ENCODE results near the gene SEPHS2. TPM values are rescaled to one million over a fixed set of nuclear protein-coding genes. Genes with fewer than 3 reads are reported as not detected.
"Not testable (repeated sequence)": the region's sequence is repeated elsewhere in the genome, so short reads cannot be mapped to it uniquely, and the experiment has no call there.

SEPHS2 gene
- total RNA-seq, 1 experiment from 2014 or later: 51.9 TPM

DNA sequence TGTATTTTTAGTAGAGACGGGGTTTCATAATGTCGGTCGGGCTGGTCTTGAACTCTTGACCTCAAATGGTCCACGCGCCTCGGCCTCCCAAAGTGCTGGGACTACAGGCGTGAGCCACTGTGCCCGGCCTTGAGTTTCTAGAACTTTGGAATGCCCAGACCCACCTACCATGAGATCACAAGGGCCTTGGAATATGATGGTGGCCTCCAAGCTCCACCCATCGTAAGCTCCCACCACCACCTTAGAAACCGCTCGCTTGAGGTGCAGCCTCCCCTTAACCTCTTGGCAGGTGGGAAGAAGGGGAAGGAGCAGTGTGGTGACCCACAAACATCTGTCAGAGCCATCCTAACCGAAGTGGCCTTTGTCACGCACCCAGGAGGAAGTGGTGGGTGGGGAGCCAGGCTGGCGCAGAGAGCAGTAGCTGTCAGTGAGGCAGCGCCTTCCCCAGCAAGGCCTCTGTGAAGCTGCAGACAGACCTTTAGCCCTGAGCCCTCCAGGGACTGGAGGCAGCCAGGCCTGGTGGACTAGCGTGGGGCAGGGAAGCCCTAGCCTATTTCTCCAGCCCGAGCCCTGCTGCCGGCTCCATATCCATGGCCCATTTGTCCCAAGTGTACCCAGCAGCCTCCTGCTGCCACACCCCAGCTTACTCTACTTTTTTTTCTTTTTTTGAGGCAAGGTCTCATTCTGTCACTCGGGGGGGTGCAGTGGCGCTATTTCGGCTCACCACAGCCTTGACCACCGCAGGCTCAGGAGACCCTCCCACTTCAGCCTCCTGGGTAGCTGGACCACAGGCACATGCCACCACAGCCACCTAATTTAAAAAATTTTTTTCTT, 13.1 kb upstream of the SEPHS2 start:
- TF ChIP-seq, protein P1, sequence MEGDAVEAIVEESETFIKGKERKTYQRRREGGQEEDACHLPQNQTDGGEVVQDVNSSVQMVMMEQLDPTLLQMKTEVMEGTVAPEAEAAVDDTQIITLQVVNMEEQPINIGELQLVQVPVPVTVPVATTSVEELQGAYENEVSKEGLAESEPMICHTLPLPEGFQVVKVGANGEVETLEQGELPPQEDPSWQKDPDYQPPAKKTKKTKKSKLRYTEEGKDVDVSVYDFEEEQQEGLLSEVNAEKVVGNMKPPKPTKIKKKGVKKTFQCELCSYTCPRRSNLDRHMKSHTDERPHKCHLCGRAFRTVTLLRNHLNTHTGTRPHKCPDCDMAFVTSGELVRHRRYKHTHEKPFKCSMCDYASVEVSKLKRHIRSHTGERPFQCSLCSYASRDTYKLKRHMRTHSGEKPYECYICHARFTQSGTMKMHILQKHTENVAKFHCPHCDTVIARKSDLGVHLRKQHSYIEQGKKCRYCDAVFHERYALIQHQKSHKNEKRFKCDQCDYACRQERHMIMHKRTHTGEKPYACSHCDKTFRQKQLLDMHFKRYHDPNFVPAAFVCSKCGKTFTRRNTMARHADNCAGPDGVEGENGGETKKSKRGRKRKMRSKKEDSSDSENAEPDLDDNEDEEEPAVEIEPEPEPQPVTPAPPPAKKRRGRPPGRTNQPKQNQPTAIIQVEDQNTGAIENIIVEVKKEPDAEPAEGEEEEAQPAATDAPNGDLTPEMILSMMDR (IDR thresholded peaks at IDR 0.05; ENCODE audit: unreplicated experiment): no peak
- Mint-ChIP-seq H3K9me3 (ENCODE audit: unreplicated experiment) (no peaks in the 10 kb centered on the region), H3K36me3 (ENCODE audit: insufficient read depth, unreplicated experiment) (no peaks in the 10 kb centered on the region), H3K27me3 (ENCODE audit: insufficient read depth, unreplicated experiment) (no peaks in the 10 kb centered on the region), H3K4me1 (ENCODE audit: insufficient read depth, unreplicated experiment) (no peaks in the 10 kb centered on the region), H3K27ac (ENCODE audit: low read depth, unreplicated experiment) (no peak overlapping the region), H3K4me3 (ENCODE audit: unreplicated experiment) (no peak overlapping the region)
- ChIA-PET CTCF (interaction anchor here (1.0 kb wide), 1 partner anchor 9 kb away, joined by 6 read pairs; no protein-coding TSS in a partner anchor), POLR2A (interaction anchor here (0.7 kb wide), 1 partner anchor 17 kb away, joined by 3 read pairs; no protein-coding TSS in a partner anchor)
- intact Hi-C loops (cut with micrococcal nuclease): no loop called here
- BruUV-seq (replicated peaks): no TSS peak
- DNase-seq (ENCODE audit: unreplicated experiment): no peak

DNA sequence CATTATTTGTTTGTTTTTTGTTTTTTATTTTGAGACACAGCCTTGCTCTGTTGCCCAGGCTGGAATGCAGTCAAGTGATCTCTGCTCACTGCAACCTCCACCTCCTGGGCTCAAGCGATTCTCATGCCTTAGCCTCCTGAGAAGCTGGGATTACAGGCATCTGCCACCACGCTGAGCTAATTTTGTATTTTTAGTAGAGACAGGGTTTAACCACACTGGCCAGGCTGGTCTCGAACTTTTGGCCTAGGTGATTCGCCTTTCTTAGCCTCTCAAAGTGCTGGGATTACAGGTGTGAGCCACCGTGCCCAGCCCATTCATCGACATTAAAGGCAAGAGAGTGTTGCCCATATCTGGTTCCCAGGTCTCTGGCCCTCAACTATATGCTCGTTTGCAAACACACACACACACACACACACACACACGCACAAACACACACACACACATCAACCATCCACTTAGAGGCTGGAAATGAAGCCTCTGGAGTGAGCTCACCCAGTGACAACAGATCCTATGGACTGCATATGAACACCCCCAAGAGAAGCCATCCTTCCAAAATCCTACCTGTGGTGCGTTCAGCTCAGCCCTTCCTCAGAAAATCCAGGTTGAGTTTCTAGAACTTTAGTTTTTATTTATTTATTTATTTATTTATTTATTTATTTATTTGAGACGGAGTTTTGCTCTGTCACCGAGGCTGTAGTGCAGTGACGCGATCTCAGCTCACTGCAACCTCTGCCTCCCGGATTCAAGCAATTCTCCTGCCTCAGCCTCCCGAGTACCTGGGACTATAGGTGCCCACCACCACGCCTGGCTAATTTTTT, 12.3 kb upstream of the SEPHS2 start:
- CTCF ChIA-PET: interaction anchor here (1.0 kb wide), 1 partner anchor 8 kb away, joined by 6 read pairs; no protein-coding TSS in a partner anchor
- intact Hi-C loops (cut with micrococcal nuclease): no loop called here
- Mint-ChIP-seq H3K9me3 (ENCODE audit: unreplicated experiment) (no peaks in the 10 kb centered on the region), H3K27me3 (ENCODE audit: insufficient read depth, unreplicated experiment) (no peaks in the 10 kb centered on the region), H3K4me3 (ENCODE audit: unreplicated experiment) (no peak overlapping the region), H3K4me1 (ENCODE audit: insufficient read depth, unreplicated experiment) (no peaks in the 10 kb centered on the region), H3K27ac (ENCODE audit: low read depth, unreplicated experiment) (no peak overlapping the region), H3K36me3 (ENCODE audit: insufficient read depth, unreplicated experiment) (no peaks in the 10 kb centered on the region)
- DNase-seq (ENCODE audit: unreplicated experiment): no peak
- TF ChIP-seq, protein P1 (IDR thresholded peaks at IDR 0.05; ENCODE audit: unreplicated experiment): no peak
- BruUV-seq (replicated peaks): no TSS peak
- POLR2A ChIA-PET: interaction anchor here (0.7 to 1.1 kb wide), 2 partner anchors 12 to 18 kb away, joined by 3 to 4 read pairs; no protein-coding TSS in a partner anchor

GRCh38 chr16:30457256-30457655, 11.6 kb upstream of the SEPHS2 start:
- H3K4me1 Mint-ChIP-seq (ENCODE audit: insufficient read depth, unreplicated experiment): no peaks in the 10 kb centered on the region
- no peaks in the 10 kb centered on the region for H3K9me3 Mint-ChIP-seq (ENCODE audit: unreplicated experiment)
- intact Hi-C loops (cut with micrococcal nuclease): no loop called here
- TF ChIP-seq, protein P1 (IDR thresholded peaks at IDR 0.05; ENCODE audit: unreplicated experiment): no peak
- no peak for DNase-seq (ENCODE audit: unreplicated experiment)
- H3K27me3 Mint-ChIP-seq (ENCODE audit: insufficient read depth, unreplicated experiment): no peaks in the 10 kb centered on the region
- H3K27ac Mint-ChIP-seq (ENCODE audit: low read depth, unreplicated experiment): no peak overlapping the region
- ChIA-PET POLR2A (interaction anchor here (0.6 to 1.1 kb wide), 4 partner anchors 10 to 70 kb away, joined by 3 to 6 read pairs (median 4); no protein-coding TSS in a partner anchor), CTCF (interaction anchor here (0.8 to 1.3 kb wide), 3 partner anchors 11 to 78 kb away, joined by 3 to 5 read pairs (median 3); partner anchors contain the start of gene ZNF747)
- H3K36me3 Mint-ChIP-seq (ENCODE audit: insufficient read depth, unreplicated experiment): no peaks in the 10 kb centered on the region
- no peak overlapping the region for H3K4me3 Mint-ChIP-seq (ENCODE audit: unreplicated experiment)
- no TSS peak for BruUV-seq (replicated peaks)

- Mint-ChIP-seq H3K9me3 (ENCODE audit: unreplicated experiment) (no peaks in the 10 kb centered on the region), H3K4me3 (ENCODE audit: unreplicated experiment) (no peak overlapping the region), H3K27ac (ENCODE audit: low read depth, unreplicated experiment) (no peak overlapping the region), H3K27me3 (ENCODE audit: insufficient read depth, unreplicated experiment) (no peaks in the 10 kb centered on the region), H3K4me1 (ENCODE audit: insufficient read depth, unreplicated experiment) (no peaks in the 10 kb centered on the region), H3K36me3 (ENCODE audit: insufficient read depth, unreplicated experiment) (no peaks in the 10 kb centered on the region)
- intact Hi-C loops (cut with micrococcal nuclease): no loop called here
- no peak for DNase-seq (ENCODE audit: unreplicated experiment)
- BruUV-seq (replicated peaks): no TSS peak
- TF ChIP-seq, protein P1 (IDR thresholded peaks at IDR 0.05; ENCODE audit: unreplicated experiment): no peak
- CTCF ChIA-PET: interaction anchor here (0.7 to 1.3 kb wide), 5 partner anchors 10 to 154 kb away, joined by 3 to 5 read pairs (median 3); partner anchors contain the start of genes DCTPP1 and ZNF747
- POLR2A ChIA-PET: interaction anchor here (0.7 to 0.8 kb wide), 2 partner anchors 10 to 395 kb away, joined by 3 to 4 read pairs; no protein-coding TSS in a partner anchor
Observed at GRCh38 chr16:30456302-30456701, 10.6 kb upstream of the SEPHS2 start.

- DNase-seq (ENCODE audit: unreplicated experiment); BruUV-seq (replicated peaks); H3K4me3 Mint-ChIP-seq (ENCODE audit: unreplicated experiment); POLR2A ChIA-PET; H3K4me1 Mint-ChIP-seq (ENCODE audit: insufficient read depth, unreplicated experiment); H3K36me3 Mint-ChIP-seq (ENCODE audit: insufficient read depth, unreplicated experiment); CTCF ChIA-PET; intact Hi-C loops (cut with micrococcal nuclease); H3K27me3 Mint-ChIP-seq (ENCODE audit: insufficient read depth, unreplicated experiment); H3K27ac Mint-ChIP-seq (ENCODE audit: low read depth, unreplicated experiment); H3K9me3 Mint-ChIP-seq (ENCODE audit: unreplicated experiment): not testable (repeated sequence)
Observed at GRCh38 chr16:30452709-30453580, 7.3 kb upstream of the SEPHS2 start.

Data from MCF 10A (cell line).